WI38 (cell line): ENCODE measurements around the gene CPNE5.

Source experiments
- H3K4me3 ChIP-seq: 2 replicates; pipeline ENCODE4 v1.5.1; 2011; ENCODE audit warnings: low read depth, mild to moderate bottlenecking, control low read depth, low read length
- CTCF ChIP-seq: IDR thresholded peaks from 2 replicates; pipeline ENCODE4 v1.5.1; 2012; ENCODE audit warnings: low read depth, mild to moderate bottlenecking, control low read depth, low read length

Gene CPNE5

DNA sequence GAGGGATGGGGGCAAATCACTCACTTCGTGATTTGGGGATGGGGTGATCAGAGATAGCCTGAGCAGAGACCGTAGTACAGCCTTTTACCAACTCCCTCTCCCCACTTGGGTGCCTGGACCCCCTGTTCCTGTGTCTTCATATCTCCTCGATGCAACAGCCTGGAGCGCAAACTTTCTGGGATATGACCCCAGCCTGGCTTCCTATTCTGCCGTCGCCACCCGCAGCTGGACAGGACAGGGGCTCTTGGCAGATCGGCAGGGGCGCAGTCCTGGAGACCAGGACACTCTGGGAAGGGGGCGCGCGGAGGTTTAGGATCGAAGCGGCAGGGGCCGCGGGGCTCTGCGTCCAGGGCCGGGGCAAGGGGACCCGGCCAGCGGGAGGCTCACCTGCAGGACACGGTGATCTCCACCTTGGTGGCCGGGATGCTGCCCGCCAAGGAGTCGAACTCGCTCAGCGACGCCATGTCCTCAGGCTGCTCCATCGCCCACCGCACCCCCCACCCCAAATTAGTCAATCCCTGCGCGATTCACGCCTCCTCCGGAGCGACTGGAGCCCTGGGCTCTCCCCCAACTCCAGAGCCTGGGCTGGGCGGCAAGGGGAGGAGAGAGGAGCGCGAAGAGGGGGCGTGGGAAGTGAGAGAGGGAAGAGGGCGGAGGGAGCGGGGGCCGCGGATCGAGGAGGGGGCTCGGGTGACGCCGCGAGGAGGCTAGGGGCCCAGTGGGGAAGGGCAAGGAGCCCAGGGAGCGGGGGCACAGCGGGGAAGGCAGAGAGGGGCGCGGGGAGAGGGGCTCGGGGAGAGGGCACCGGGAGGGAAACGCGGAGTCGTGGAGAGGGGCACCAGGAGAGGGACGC, at the start of gene CPNE5:
Gene CPNE5 (minus strand): TSS at position 549 of the 853 bp plus-strand sequence. CDS start 67 bp downstream, at position 482.
- no peak for TF ChIP-seq CTCF
- H3K4me3 ChIP-seq = peak within 1 kb of the TSS; percentile 50

- TF ChIP-seq CTCF = no peak
- H3K4me3 ChIP-seq = no peak overlapping the region
These were observed 48.9 kb upstream of the CPNE5 start for GRCh38 chr6:36888115-36888643.

GRCh38 chr6:36886950-36887618, 47.8 kb upstream of the CPNE5 start:
- TF ChIP-seq CTCF = no peak
- H3K4me3 ChIP-seq = peak overlapping the region; percentile 93

DNA sequence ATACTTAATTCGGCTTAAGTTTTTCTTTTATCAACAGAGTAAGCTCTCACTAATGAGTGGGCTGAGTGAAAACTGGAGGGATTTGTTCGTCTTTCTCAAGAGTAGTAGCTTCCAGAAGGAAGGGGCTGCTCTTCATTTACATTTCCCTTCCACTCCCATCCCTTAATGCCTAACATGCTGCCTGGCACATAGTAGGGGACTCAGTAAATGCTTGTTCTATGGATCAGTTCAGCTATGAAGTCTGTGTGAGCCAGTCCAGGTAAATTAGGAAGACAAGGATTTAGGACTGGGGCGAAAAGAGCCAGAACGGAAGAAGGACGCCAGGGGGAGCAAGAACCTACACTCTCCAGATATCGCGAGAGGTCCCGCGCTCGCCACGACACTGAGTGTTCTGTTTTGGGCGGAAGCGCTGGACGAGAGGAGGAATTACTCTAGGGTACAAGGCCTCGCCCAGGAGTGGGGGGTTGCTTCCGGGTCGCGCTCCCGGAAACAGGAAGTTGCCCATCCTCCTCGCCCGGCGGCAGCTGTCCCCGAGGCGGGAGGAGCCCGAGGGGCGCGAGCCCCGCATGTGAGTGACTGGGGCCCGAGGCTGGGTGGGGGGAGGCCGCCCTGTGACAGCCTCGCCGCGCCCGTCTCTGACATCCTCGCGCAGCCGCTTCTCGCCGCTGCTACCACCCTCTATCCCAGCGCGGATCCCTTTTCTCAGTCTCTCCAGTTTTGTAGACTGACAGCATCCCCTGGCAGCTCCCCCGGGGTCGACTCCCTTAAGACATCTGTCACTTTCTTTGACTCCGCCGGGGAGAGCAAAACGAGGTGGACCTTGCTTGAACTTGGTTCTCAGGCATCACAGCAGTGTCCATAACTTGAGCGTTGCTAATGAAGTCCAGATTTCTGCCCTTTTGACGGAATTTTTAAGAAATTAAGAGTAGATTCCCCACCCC, 46.5 kb upstream of the CPNE5 start, which contains the start of gene C6orf89:
Gene C6orf89 (plus strand): TSS at position 492 of the 941 bp plus-strand sequence. CDS start 13,493 bp downstream, outside the sequence.
- peak; percentile 76 for TF ChIP-seq CTCF
- H3K4me3 ChIP-seq = peak within 1 kb of the TSS; percentile 93

GRCh38 chr6:36884610-36885009, 45.4 kb upstream of the CPNE5 start:
- no peak for TF ChIP-seq CTCF
- no peak overlapping the region for H3K4me3 ChIP-seq

DNA sequence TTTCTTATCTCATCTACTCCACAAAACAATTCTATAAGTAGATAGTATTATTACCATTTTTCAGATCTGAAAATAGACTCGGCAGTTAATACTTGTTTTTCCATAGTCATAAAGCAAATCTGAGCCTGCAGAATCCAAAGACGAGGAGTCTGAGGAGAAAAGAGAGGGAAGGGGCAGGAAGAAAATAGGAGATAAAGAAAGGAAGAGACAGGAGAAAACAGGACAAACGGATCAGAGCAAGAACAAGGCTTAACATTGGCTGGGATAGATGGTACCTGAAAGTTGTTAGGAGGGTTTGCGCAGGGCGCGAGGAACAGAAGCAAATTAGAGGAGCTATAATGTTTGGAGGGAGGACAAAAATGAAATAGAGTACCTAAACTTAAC, 36.0 kb upstream of the CPNE5 start:
- no peak for TF ChIP-seq CTCF
- H3K4me3 ChIP-seq = peak overlapping the region; percentile 89
